A673 (cell line): ENCODE data around the gene RPL14. TPM values are rescaled to one million over a fixed set of nuclear protein-coding genes. Genes with fewer than 3 reads are reported as not detected.

Experiments used
- BruUV-seq: library from RNA; stranded (reverse); fragments of 400-500 nt; replicated peaks from 2 replicates; lab custom pipeline; 2021; lab: Mats Ljungman, UMichigan
- CTCF ChIA-PET: fragments of 300-600 bp; sonication (Branson Sonifier 250); formaldehyde crosslinking; loops from one replicate; lab custom pipeline; 2022; ENCODE audit warnings: antibody characterized with exemption; lab: Charles Lee
- POLR2A ChIA-PET: fragments of 300-600 bp; sonication (Branson Sonifier 250); formaldehyde crosslinking; loops from one replicate; lab custom pipeline; 2022; ENCODE audit warnings: antibody characterized with exemption; ENCODE audit not compliant: low non-redundant PET; lab: Charles Lee
- DNase-seq: peaks from one replicate; pipeline ENCODE4 v3.0.0-alpha.2; 2015; ENCODE audit warnings: low spot score
- H3K27ac ChIP-seq: fragments of 200-600 bp; sonication (generic); 2 replicates; pipeline ENCODE4 v1.5.1; 2016; ENCODE audit warnings: mixed run types, low read depth, mild to moderate bottlenecking, mixed read lengths, antibody characterized with exemption, low read length; ENCODE audit not compliant: poor library complexity, severe bottlenecking
- H3K27me3 ChIP-seq: fragments of 200-600 bp; sonication (generic); replicated peaks from 2 replicates; pipeline ENCODE4 v1.6.1; 2017; ENCODE audit warnings: mixed run types, low read depth, mild to moderate bottlenecking, mixed read lengths, antibody characterized with exemption, low read length; ENCODE audit not compliant: insufficient read depth, poor library complexity
- H3K36me3 ChIP-seq: fragments of 200-600 bp; sonication (generic); 2 replicates; pipeline ENCODE4 v1.6.1; 2016; ENCODE audit warnings: mixed run types, mild to moderate bottlenecking, mixed read lengths, antibody characterized with exemption, low read length; ENCODE audit not compliant: insufficient read depth, poor library complexity, severe bottlenecking
- H3K4me1 ChIP-seq: fragments of 200-600 bp; sonication (generic); 2 replicates; pipeline ENCODE4 v1.6.1; 2017; ENCODE audit warnings: mixed run types, mild to moderate bottlenecking, mixed read lengths, antibody characterized with exemption, low read length; ENCODE audit not compliant: insufficient read depth, poor library complexity, severe bottlenecking
- H3K4me3 ChIP-seq: fragments of 200-600 bp; sonication (generic); 2 replicates; pipeline ENCODE4 v1.5.1; 2016; ENCODE audit warnings: low read depth, mixed run types, mild to moderate bottlenecking, mixed read lengths, low read length; ENCODE audit not compliant: poor library complexity, severe bottlenecking
- H3K9me3 ChIP-seq: fragments of 200-600 bp; sonication (generic); 2 replicates; pipeline ENCODE4 v1.6.1; 2016; ENCODE audit warnings: mixed run types, low read depth, mild to moderate bottlenecking, mixed read lengths, antibody characterized with exemption, low read length; ENCODE audit not compliant: poor library complexity, severe bottlenecking
- CTCF ChIP-seq: fragments of 300-800, 200-600 bp; sonication (generic); conservative IDR thresholded peaks from 2 replicates; pipeline ENCODE4 v1.5.1; 2017; ENCODE audit warnings: low read depth, mild to moderate bottlenecking, antibody characterized with exemption, low read length, moderate library complexity, mixed read lengths
- EZH2 ChIP-seq: fragments of 200-600 bp; sonication (generic); IDR thresholded peaks from 2 replicates; pipeline ENCODE4 v1.6.1; 2017; ENCODE audit warnings: borderline replicate concordance, low read depth, mild to moderate bottlenecking, mixed read lengths, antibody characterized with exemption, low read length; ENCODE audit not compliant: poor library complexity, severe bottlenecking
- intact Hi-C: fragments of 100-400 bp; cut with micrococcal nuclease; formaldehyde crosslinking; loops from one replicate; pipeline ENCODE4 v1.10.0; 2022; ENCODE audit not compliant: unreplicated experiment
- total RNA-seq: library from RNA; stranded (reverse); gene quantifications from 2 replicates; pipeline ENCODE4 v1.2.3, GENCODE V29; 2021

RPL14 gene
- total RNA-seq, 1 experiment from 2014 or later = 980 TPM

DNA sequence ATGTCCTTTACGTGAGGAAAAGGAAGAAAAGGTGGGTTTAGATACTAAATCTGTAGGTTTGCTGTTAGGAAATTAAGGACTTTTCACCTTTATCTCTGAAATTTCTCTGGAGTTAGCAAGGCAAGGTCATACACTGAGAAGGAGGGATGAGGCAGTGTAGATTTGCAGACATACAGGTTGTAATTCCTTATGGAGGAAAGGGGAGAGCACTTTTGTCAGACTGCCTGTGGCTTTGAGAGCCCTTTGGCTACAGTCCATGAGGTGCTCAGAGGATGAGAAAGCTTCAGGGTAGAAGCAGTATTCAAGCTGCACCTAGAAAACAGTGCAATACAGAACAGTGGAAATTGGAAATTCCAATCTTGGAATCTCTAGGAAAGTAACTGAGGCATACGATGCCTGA lies 8.3 kb downstream of the RPL14 start:
- H3K27me3 ChIP-seq = no peaks in the 10 kb centered on the region
- ChIA-PET POLR2A (no interaction called here), CTCF (no interaction called here)
- TF ChIP-seq EZH2 (no peak), CTCF (no peak)
- no peaks in the 10 kb centered on the region for H3K4me1 ChIP-seq
- no peak for DNase-seq
- H3K4me3 ChIP-seq = no peak overlapping the region
- no peak overlapping the region for H3K27ac ChIP-seq
- no peaks in the 10 kb centered on the region for H3K9me3 ChIP-seq
- no TSS peak for BruUV-seq
- intact Hi-C loops = no loop called here
- H3K36me3 ChIP-seq = peaks cover 33% of the 10 kb centered on the region

- POLR2A ChIA-PET = no interaction called here
- no peak overlapping the region for H3K4me3 ChIP-seq
- DNase-seq = no peak
- intact Hi-C loops = no loop called here
- H3K27me3 ChIP-seq = no peaks in the 10 kb centered on the region
- BruUV-seq = no TSS peak
- CTCF ChIA-PET = no interaction called here
- TF ChIP-seq CTCF = no peak
- no peak for TF ChIP-seq EZH2
- peaks cover 11% of the 10 kb centered on the region for H3K36me3 ChIP-seq
- no peak overlapping the region for H3K27ac ChIP-seq
- no peaks in the 10 kb centered on the region for H3K4me1 ChIP-seq
- no peaks in the 10 kb centered on the region for H3K9me3 ChIP-seq
Measured at GRCh38 chr3:40468018-40468417, 10.9 kb downstream of the RPL14 start.

GRCh38 chr3:40470701-40471100 lies 13.6 kb downstream of the RPL14 start:
- POLR2A ChIA-PET = no interaction called here

More at GRCh38 chr3:40470701-40471100, 13.6 kb downstream of the RPL14 start:
- H3K36me3 ChIP-seq = no peaks in the 10 kb centered on the region
- no TSS peak for BruUV-seq
- CTCF ChIA-PET = no interaction called here
- intact Hi-C loops = no loop called here
- no peaks in the 10 kb centered on the region for H3K27me3 ChIP-seq
- H3K9me3 ChIP-seq = no peaks in the 10 kb centered on the region
- H3K4me1 ChIP-seq = no peaks in the 10 kb centered on the region
- H3K4me3 ChIP-seq = no peak overlapping the region
- no peak for TF ChIP-seq EZH2
- no peak for DNase-seq
- no peak overlapping the region for H3K27ac ChIP-seq
